Coronary artery (tissue), 2 donors: ENCODE results near the gene CLDN3.

Experiments used
- DNase-seq: peaks from one replicate; pipeline ENCODE4 v3.0.0-alpha.2; 2017; ENCODE audit warnings: low spot score
- H3K27ac ChIP-seq, 2 donors: fragments of 200-600 bp; sonication (generic); one replicate each; pipeline ENCODE4 v1.5.1; 2016 to 2019
- H3K4me3 ChIP-seq: fragments of 200-600 bp; sonication (generic); 2 replicates; pipeline ENCODE4 v1.5.1; 2016; ENCODE audit warnings: mild to moderate bottlenecking, moderate library complexity
- TF ChIP-seq, protein P1 (sequence below): fragments of 200-600 bp; sonication (generic); IDR thresholded peaks from one replicate; pipeline ENCODE4 v1.5.1; 2019; ENCODE audit warnings: antibody characterized with exemption

CLDN3 gene

DNA sequence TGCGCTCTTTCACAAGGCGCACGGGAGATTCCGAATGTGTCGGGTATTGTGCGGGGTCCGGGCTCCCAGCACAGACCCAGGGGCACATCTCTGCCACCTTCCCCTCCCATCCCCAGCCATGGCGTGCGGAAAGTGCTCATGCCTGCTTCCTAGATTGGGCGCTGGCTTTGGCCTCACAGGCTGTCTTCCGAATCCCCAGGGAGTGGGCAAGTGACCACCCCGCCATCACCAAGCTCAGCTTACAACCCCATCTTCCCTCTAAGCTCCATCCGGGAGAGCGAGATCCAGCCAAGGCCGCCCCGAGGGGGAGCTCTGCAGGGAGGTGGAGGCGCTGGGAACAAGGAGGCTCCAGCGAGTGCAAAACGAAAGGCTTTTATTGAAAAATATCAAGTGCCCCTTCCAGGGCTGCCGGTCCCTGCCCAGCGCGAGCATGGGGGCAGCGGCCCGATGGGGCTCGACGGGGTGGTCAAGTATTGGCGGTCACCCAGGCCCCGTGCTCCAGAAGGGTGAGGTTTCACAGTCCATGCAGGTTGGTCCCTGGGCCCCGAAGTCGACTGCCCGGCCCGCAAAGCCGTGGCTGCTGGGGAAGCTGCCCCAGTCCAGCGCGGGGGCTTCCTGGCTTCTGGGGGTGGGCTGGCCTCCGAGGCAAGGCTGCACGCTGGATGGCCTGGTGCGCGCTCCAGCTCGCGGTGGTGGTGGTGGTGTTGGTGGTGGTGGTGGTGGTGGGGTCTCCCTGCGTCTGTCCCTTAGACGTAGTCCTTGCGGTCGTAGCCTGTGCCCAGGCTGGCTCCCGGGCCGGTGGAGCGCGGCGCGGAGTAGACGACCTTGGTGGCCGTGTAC lies 1.2 kb downstream of the CLDN3 start:
- TF ChIP-seq, protein P1, sequence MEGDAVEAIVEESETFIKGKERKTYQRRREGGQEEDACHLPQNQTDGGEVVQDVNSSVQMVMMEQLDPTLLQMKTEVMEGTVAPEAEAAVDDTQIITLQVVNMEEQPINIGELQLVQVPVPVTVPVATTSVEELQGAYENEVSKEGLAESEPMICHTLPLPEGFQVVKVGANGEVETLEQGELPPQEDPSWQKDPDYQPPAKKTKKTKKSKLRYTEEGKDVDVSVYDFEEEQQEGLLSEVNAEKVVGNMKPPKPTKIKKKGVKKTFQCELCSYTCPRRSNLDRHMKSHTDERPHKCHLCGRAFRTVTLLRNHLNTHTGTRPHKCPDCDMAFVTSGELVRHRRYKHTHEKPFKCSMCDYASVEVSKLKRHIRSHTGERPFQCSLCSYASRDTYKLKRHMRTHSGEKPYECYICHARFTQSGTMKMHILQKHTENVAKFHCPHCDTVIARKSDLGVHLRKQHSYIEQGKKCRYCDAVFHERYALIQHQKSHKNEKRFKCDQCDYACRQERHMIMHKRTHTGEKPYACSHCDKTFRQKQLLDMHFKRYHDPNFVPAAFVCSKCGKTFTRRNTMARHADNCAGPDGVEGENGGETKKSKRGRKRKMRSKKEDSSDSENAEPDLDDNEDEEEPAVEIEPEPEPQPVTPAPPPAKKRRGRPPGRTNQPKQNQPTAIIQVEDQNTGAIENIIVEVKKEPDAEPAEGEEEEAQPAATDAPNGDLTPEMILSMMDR, result no peak
- H3K27ac ChIP-seq, result no peak overlapping the region
- no peak for DNase-seq
- peak overlapping the region; percentile 58 for H3K4me3 ChIP-seq

DNA sequence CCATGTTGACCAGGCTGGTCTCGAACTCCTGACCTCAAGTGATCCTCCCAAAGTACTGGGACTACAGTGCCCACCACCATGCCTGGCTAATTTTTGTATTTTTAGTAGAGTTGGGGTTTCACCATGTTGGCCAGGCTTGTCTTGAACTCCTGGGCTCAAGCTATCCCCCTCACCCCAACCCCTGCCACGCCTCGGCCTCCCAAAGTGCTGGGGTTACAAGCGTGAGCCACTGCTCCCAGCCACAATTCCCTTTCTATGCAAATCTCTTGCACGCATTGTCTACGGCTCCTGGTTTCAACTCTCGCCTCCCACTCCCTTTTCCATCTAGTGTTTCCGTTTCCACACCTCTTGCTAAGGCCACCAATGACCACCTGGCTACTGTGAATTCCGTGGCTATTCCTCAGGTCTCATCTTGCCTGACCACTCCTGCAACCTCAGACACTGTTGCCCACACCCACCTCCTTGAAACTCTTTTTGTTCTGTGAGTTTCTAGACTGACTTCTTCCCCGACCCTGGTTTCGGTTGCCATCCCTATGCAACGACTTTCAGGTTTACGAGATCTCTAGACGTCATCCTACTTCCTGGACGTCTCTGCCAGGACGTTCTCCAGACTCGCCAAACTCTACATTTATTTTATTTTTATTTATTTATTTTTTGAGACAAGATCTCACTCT lies 3.4 kb downstream of the CLDN3 start:
- DNase-seq, result no peak
- H3K4me3 ChIP-seq, result no peak overlapping the region
- H3K27ac ChIP-seq, result no peak overlapping the region
- TF ChIP-seq, protein P1, result no peak

DNA sequence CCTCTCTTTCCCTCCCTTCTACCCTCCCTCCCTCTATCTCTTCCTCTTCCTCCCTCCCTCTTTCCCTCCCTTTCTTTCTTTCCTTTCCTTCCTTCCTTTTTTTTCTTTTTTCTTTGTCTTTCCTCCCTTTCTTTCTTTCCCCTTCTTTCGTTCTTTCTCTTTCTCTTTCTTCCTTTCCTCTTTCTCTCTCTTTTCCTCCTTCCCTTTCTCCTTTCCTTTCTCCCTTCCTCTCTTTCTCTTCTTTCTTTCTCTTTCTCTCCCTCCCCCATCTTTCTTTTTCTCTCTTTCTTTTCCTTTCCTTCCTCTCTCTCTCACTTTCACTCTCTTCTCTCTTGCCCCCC lies 7.4 kb downstream of the CLDN3 start:
- Histone ChIP-seq H3K27ac (no peak overlapping the region), H3K4me3 (no peak overlapping the region)
- no peak for DNase-seq
- TF ChIP-seq, protein P1, result no peak

DNA sequence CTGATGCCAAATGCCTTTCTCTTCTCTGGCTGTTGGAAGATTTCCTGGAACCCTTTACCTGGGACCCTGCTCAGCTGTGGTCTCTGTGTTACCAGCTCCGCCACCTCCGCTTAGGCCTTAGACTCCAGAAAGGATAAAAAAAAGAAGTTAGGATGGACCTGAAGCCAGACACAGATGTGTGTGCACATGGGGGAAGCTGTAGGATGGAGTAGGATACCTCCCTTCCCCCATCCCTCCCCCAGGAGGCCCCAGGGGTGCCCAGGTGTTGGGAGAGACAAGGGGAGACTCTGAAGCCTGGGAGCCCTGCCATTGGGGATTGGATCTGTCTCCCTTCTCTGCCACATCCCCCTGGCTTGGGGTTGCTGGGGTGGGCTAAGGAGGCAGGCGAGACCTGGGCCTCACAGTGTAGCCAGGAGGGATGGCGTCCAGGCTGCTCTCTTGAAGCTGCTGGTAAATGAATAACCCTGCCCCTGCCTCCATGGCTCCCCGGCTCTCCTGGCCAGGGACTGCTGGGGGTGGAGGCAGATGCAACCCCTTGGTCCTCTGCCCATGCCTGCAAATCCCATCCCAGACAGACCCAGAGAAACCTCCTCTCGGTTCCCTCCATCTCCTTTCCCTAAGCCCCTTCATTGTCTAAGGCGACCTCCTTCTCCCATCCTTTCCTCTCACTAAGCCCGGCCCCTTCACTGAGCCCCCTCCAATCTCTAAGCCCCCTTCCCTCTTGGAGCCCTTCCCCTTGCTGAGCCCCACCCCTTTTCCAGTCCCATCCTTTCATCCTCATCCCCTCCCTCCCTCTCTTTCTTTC lies 8.0 kb downstream of the CLDN3 start:
- TF ChIP-seq, protein P1, result no peak
- no peak overlapping the region for H3K4me3 ChIP-seq
- H3K27ac ChIP-seq, result no peak overlapping the region
- no peak for DNase-seq

DNA sequence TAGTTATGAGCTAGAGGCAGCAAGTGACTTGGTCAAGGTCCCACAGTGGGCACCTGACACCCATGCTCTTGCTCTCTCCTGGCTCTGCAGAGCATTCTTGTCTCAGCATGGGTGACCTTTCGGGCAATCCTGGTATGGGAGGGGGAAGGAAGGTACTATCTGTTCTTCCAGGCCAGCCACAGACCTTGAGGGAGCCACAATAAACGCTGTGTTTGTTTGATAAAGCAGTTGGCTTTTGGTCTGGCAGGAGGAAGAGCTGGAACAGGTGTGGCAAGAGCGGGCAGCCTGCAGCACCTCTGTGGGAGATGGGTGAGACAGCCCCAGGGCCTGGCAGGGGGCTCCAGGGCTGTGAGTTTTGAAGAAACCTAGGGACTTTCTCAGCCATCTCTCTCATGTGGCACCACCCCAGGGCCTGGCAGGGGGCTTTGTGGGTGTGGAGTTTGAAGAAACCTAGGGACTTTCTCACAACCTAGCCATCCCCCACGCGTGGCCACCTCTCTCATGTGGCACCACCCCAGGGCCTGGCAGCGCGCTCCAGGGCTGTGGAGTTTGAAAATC lies 11.4 kb downstream of the CLDN3 start:
- H3K27ac ChIP-seq, result no peak overlapping the region
- no peak overlapping the region for H3K4me3 ChIP-seq
- TF ChIP-seq, protein P1, result no peak
- DNase-seq, result no peak

DNA sequence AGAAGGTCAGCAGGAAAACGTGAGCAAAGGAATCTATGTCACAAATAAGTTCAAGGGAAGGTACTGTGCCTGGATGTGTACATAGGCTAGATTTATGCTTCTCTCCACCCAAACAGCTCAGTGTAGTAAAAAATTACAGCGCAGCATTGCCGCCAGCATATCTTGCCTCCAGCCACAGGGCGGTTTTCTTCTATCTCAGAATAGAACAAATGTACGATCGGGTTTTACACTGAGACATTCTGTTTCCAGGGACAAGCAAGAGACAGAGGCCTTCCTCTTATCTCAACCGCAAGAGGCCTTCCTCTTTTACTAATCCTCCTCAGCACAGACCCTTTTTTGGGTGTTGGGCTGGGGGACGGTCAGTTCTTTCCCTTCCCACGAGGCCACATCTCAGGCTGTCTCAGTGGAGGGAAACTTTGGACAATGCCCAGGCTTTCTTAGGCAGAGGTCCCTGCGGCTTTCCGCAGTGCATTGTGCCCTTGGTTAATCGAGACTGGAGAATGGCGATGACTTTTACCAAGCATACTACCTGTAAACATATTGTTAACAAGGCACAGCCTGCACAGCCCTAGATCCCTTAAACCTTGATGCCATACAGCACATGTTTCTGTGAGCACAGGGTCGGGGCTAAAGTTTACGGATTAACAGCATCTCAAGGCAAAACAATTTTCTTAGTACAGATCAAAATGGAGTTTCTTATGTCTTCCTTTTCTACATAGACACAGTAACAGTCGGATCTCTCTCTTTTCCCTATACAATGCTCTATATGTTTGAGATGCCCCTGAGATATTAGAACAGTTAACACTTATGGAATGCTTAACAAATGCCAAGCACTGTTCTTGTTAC lies 19.9 kb downstream of the CLDN3 start:
- Histone ChIP-seq H3K4me3 (no peak overlapping the region), H3K27ac (no peak overlapping the region)
- TF ChIP-seq, protein P1, result no peak
- DNase-seq, result no peak
